Prostate gland (tissue), 2 donors: ENCODE measurements around the gene C5orf52. TPM values are rescaled to one million over a fixed set of nuclear protein-coding genes. Genes with fewer than 3 reads are reported as not detected.
"Not testable (repeated sequence)": the region's sequence is repeated elsewhere in the genome, so short reads cannot be mapped to it uniquely, and the experiment has no call there.

Experiments used
- DNase-seq: peaks from one replicate; pipeline ENCODE4 v3.0.0-alpha.2; 2019; ENCODE audit warnings: low spot score
- H3K27ac ChIP-seq, 2 donors: fragments of 200-600 bp; sonication (generic); 2 replicates each; pipeline ENCODE4 v1.5.1; 2017 to 2019
- H3K27me3 ChIP-seq: fragments of 200-600 bp; sonication (generic); replicated peaks from 2 replicates; pipeline ENCODE4 v1.5.1; 2019; ENCODE audit not compliant: insufficient read depth
- H3K36me3 ChIP-seq, 2 donors: fragments of 200-600 bp; sonication (generic); 1 replicate in 1 of 2; 2 replicates in 1 of 2; pipeline versions ENCODE4 v1.5.1 to v1.8.1; 2017 to 2019
- H3K4me1 ChIP-seq: fragments of 200-600 bp; sonication (generic); replicated peaks from 2 replicates; pipeline ENCODE4 v1.5.1; 2019
- H3K4me3 ChIP-seq, 2 donors: fragments of 200-600 bp; sonication (generic); 2 replicates each; pipeline ENCODE4 v1.5.1; 2017 to 2019
- H3K9me3 ChIP-seq: fragments of 200-600 bp; sonication (generic); 2 replicates; pipeline ENCODE4 v1.5.1; 2017
- POLR2A ChIP-seq: fragments of 450-650 bp; IDR thresholded peaks from one replicate; pipeline ENCODE4 v1.6.1; 2016; ENCODE audit warnings: antibody characterized with exemption, mild to moderate bottlenecking
- POLR2AphosphoS5 ChIP-seq: sonication (generic); formaldehyde crosslinking; IDR thresholded peaks from one replicate; pipeline ENCODE4 v1.6.1; 2017; ENCODE audit warnings: antibody characterized with exemption
- WGBS: methylation state at CpG from one replicate; pipeline ENCODE4 v1.1.5; 2018; 5-methylcytosine and 5-hydroxymethylcytosine counted together
- intact Hi-C: fragments of 100-400 bp; cut with DNase I; formaldehyde crosslinking; loops from one replicate; pipeline ENCODE4 v1.14.2; 2022
- total RNA-seq, 2 donors: library from RNA; depleted of rRNA; stranded (reverse); fragments of >200 nt; gene quantifications; one replicate each; pipeline ENCODE4 v1.1.0, GENCODE V29; 2016
- TF ChIP-seq, protein P1 (sequence below), 4 experiments: fragments of 200-600 bp in 2 of 4; fragments of 450-650 bp in 2 of 4; sonication (generic) in 2 of 4; IDR thresholded peaks; 1 replicate in 3 of 4; 2 replicates in 1 of 4; pipeline ENCODE4 v1.5.1; 2016 to 2019; ENCODE audit warnings: antibody characterized with exemption in 4 of 4, mild to moderate bottlenecking in 2 of 4, moderate library complexity in 2 of 4

The C5orf52 gene
- total RNA-seq, 2 donors from 2014 or later: 5.9 TPM; not detected in 1

DNA sequence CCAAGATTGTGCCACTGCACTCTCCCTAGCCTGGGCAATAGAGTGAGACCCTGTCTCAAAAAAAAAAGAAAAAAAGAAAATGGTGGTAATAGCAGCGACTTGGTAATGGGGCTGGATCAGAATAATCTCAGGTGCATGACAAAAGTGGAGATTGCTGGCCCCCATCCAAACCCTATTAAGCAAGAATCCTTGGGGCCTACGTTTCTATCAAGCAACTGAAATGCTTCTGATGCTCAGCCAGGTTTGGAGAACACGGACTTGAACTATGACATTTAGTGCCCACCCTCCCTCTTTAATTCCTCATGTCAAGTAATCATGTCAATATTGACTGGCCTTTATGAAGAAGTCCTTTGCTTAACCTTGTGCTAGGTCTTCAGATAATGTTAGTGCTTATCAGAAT, 6.6 kb downstream of the C5orf52 start:
- no peaks in the 10 kb centered on the region for H3K4me1 ChIP-seq
- no peak overlapping the region for H3K4me3 ChIP-seq
- H3K36me3 ChIP-seq: no peaks in the 10 kb centered on the region
- DNase-seq: no peak
- 53% methylated on average over 3 of the region's 3 CpGs for WGBS
- no peaks in the 10 kb centered on the region for H3K9me3 ChIP-seq
- H3K27ac ChIP-seq: no peak overlapping the region
- intact Hi-C loops: no loop called here
- TF ChIP-seq POLR2AphosphoS5: no peak
- TF ChIP-seq POLR2A: no peak
- H3K27me3 ChIP-seq: no peaks in the 10 kb centered on the region

DNA sequence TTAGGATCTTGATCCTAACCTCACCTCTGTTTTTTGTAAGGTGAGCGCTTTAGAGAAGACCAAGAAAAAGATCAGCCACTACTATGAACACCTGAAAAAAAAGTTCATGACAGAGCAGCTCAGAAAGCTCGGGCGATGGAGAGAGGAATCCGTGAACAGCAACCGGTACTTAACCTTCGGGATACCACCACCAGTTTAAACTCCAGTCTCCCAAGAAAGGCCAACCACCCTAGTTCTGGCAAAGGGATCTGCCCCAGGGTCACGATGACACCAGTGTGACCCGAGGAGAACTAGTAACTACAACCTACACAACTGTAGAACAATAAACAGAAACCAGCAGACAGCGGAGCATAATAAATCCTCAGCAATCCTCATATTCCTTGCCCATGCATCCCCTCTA, 8.5 kb downstream of the C5orf52 start:
- no peak for DNase-seq
- WGBS: 93% methylated on average over 9 of the region's 9 CpGs
- no peaks in the 10 kb centered on the region for H3K27me3 ChIP-seq
- H3K27ac ChIP-seq: no peak overlapping the region
- no peaks in the 10 kb centered on the region for H3K9me3 ChIP-seq
- TF ChIP-seq, protein P1, sequence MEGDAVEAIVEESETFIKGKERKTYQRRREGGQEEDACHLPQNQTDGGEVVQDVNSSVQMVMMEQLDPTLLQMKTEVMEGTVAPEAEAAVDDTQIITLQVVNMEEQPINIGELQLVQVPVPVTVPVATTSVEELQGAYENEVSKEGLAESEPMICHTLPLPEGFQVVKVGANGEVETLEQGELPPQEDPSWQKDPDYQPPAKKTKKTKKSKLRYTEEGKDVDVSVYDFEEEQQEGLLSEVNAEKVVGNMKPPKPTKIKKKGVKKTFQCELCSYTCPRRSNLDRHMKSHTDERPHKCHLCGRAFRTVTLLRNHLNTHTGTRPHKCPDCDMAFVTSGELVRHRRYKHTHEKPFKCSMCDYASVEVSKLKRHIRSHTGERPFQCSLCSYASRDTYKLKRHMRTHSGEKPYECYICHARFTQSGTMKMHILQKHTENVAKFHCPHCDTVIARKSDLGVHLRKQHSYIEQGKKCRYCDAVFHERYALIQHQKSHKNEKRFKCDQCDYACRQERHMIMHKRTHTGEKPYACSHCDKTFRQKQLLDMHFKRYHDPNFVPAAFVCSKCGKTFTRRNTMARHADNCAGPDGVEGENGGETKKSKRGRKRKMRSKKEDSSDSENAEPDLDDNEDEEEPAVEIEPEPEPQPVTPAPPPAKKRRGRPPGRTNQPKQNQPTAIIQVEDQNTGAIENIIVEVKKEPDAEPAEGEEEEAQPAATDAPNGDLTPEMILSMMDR (IDR thresholded peaks at IDR 0.05): no peak
- no peak for TF ChIP-seq POLR2A
- no peak for TF ChIP-seq POLR2AphosphoS5
- no peaks in the 10 kb centered on the region for H3K36me3 ChIP-seq
- no peak overlapping the region for H3K4me3 ChIP-seq
- intact Hi-C loops: no loop called here
- H3K4me1 ChIP-seq: no peaks in the 10 kb centered on the region

DNA sequence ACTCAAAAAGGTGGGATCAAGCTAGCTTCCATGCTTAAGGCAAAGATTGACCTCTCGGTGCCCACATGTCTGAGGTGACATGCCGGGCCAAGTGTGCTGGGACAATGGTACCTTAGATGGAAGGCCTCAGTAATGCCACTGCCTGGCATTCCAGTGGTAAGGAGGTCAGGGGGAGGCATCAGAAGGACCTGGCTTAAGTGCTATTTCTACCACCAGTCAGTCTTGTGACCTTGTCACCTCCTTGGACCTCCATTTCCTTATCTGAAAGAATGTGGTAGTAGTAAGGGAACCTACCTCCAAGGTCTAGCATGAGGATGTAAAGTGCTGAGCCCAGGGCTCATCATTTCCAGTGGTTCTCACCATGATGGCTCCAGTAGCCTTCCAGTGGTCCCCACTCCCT, 8.9 kb downstream of the C5orf52 start:
- Histone ChIP-seq H3K36me3 (no peaks in the 10 kb centered on the region), H3K9me3 (no peaks in the 10 kb centered on the region), H3K4me3 (no peak overlapping the region), H3K27ac (no peak overlapping the region), H3K4me1 (no peaks in the 10 kb centered on the region), H3K27me3 (no peaks in the 10 kb centered on the region)
- intact Hi-C loops: no loop called here
- no peak for DNase-seq
- no peak for TF ChIP-seq POLR2AphosphoS5
- TF ChIP-seq, protein P1 (IDR thresholded peaks at IDR 0.05): no peak
- TF ChIP-seq POLR2A: no peak
- 96% methylated on average over 2 of the region's 2 CpGs for WGBS

DNA sequence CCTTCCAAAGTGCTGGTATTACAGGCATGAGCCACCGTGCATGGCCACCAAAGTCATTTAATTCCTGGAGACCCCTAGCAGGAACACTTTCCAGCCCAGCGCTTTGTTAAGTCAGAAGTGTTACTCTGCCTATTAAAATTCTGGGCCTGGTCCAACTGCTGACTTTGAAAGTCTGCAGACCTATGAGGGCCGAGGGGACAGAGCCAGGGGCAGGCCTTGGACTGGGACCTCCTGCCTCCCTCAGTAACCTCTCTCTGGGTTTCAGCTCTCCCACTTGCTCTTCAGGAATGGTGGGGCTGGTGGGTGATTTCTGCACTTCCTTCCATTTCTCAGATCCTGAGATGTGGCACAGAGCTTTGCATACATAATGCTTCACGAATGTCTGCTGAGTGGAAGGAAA, 9.7 kb downstream of the C5orf52 start:
- no peak for DNase-seq
- intact Hi-C loops: no loop called here
- no peaks in the 10 kb centered on the region for H3K9me3 ChIP-seq
- no peak overlapping the region for H3K27ac ChIP-seq
- no peaks in the 10 kb centered on the region for H3K4me1 ChIP-seq
- H3K36me3 ChIP-seq: no peaks in the 10 kb centered on the region
- no peak overlapping the region for H3K4me3 ChIP-seq
- 77% methylated on average over 4 of the region's 4 CpGs for WGBS
- TF ChIP-seq, protein P1 (IDR thresholded peaks at IDR 0.05): no peak
- no peak for TF ChIP-seq POLR2A
- TF ChIP-seq POLR2AphosphoS5: no peak
- no peaks in the 10 kb centered on the region for H3K27me3 ChIP-seq

DNA sequence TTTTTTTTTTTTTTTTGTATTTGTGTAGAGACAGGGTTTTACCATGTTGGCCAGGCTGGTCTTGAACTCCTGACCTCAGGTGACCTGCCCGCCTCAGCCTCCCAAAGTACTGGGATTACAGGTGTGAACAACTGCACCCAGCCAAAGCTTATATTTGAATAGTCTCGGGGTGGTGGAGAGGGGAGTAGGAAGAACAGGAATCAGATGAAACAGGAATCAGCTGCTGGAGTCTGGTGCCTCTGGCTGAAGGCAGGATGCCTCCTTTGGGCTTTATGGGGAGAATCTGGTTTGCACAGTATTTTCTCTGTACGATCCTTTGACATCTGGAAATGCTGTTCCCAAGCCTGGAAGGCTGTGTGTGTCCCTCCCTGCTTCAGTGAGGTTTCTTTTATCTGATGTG, 10.9 kb downstream of the C5orf52 start:
- no peak for DNase-seq
- intact Hi-C loops: no loop called here
- WGBS: 57% methylated on average over 3 of the region's 3 CpGs

DNA sequence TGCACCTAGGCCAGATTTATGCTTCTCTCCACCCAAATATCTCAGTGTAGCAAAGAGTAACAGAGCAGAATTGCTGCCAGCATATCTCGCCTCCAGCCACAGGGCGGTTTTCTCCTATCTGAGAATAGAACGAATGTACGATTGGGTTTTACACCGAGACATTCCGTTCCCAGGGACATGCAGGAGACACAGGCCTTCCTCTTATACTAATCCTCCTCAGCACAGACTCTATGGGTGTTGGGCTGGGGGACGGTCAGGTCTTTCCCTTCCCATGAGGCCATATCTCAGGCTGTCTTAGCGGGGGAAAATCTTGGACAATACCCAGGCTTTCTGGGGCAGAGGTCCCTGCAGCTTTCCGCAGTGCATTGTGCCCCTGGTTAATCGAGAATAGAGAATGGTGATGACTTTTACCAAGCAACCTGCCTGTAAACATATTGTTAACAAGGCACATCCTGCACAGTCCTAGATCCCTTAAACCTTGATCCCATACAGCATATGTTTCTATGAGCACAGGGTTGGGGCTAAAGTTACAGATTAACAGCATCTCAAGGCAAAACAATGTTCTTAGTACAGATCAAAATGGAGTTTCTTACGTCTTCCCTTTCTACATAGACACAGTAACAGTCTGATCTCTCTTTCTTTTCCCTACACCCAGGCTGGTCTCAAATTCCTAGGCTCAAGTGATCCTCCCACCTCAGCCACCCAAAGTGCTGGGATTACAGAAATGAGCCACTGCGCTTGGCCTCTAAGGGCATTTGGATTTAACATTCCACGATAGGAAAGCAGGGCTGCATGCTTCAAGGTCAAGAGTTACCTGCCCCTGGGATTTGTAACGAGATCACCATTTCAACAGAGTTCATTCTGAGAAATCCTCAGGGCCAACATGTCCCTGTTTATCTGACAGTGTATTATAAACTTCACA, 15.2 kb downstream of the C5orf52 start:
- intact Hi-C loops, H3K27ac ChIP-seq: not testable (repeated sequence)
- WGBS: 82% methylated on average over 14 of the region's 14 CpGs

More for the DNA sequence above, 10.9 kb downstream of the C5orf52 start:
- no peak for TF ChIP-seq POLR2A
- TF ChIP-seq, protein P1 (IDR thresholded peaks at IDR 0.05): no peak
- TF ChIP-seq POLR2AphosphoS5: no peak
- no peaks in the 10 kb centered on the region for H3K36me3 ChIP-seq
- H3K9me3 ChIP-seq: no peaks in the 10 kb centered on the region
- H3K27ac ChIP-seq: no peak overlapping the region
- H3K4me1 ChIP-seq: no peaks in the 10 kb centered on the region
- H3K27me3 ChIP-seq: no peaks in the 10 kb centered on the region
- H3K4me3 ChIP-seq: no peak overlapping the region

More for the DNA sequence above, 15.2 kb downstream of the C5orf52 start:
- not testable (repeated sequence) for H3K4me3 ChIP-seq, H3K27me3 ChIP-seq, H3K36me3 ChIP-seq, H3K4me1 ChIP-seq, H3K9me3 ChIP-seq, DNase-seq
